Measurements from ENCODE around the gene DHCR7. TPM values are rescaled to one million over a fixed set of nuclear protein-coding genes. Genes with fewer than 3 reads are reported as not detected.

Gene DHCR7
- total RNA-seq, 4 donors from 2014 or later, result 5.0 to 101 (median 36.8) TPM

DNA sequence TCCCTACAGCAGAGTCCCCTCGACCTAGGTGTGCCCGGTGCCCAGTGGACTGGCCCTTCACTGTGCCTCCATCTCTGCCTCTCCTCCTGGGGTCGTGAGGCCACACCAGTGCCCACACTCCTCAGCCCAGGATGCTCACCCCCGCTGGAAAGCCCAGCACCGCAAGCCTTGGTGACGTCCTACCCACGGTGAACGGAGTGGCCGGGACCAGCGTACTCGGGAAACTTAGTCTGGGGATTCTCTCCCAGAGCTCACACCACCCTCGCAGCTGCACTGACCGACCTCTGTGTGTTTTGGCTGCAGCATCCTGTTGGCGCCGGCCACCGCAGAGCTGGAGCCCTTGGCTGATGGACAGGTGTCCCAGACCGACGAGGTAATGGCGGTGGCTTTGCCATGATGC lies 43.3 kb upstream of the DHCR7 start:
- Histone ChIP-seq H3K4me1 (no peaks in the 10 kb centered on the region), H3K9me3 (no peaks in the 10 kb centered on the region), H3K27me3 (no peaks in the 10 kb centered on the region), H3K4me3 (no peak overlapping the region), H3K36me3 (peaks cover 0 to 80% (median 0%) of the 10 kb centered on the region in 3 donors), H3K27ac (no peak overlapping the region)
- TF ChIP-seq, protein P1, sequence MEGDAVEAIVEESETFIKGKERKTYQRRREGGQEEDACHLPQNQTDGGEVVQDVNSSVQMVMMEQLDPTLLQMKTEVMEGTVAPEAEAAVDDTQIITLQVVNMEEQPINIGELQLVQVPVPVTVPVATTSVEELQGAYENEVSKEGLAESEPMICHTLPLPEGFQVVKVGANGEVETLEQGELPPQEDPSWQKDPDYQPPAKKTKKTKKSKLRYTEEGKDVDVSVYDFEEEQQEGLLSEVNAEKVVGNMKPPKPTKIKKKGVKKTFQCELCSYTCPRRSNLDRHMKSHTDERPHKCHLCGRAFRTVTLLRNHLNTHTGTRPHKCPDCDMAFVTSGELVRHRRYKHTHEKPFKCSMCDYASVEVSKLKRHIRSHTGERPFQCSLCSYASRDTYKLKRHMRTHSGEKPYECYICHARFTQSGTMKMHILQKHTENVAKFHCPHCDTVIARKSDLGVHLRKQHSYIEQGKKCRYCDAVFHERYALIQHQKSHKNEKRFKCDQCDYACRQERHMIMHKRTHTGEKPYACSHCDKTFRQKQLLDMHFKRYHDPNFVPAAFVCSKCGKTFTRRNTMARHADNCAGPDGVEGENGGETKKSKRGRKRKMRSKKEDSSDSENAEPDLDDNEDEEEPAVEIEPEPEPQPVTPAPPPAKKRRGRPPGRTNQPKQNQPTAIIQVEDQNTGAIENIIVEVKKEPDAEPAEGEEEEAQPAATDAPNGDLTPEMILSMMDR (IDR thresholded peaks at IDR 0.05), result no peak
- no peak for TF ChIP-seq POLR2A (IDR thresholded peaks at IDR 0.05)
- peak in 1 of 3 donors; percentile 30 for DNase-seq

DNA sequence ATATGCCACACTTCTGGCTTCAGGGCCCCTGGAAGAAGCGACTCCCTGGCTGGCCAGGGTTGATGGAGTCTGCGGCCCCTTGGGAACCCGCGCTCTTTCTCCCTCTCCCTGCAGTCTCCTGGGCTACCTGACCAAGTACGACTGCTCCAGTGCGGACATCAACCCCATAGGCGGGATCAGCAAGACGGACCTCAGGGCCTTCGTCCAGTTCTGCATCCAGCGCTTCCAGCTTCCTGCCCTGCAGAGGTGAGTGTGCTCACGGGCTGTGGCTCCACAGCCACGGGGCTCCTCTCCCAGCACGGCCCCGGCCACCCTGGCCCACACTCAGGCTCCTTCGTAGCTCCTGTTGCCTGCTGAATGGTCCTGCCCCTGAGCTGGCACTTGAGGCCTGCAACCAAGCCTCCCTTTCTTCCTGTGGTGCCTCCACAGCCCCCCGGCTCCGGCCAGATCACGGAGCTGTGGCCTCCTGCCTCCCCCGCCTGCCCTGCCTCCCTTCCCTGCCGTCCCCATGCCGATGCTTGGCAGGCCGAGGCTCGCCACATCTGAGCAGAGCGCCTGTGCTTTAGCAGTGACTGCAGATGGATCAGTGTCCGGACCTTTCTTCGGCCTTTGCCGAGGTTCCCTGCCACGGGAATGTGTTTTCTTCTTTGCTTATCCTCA lies 42.7 kb upstream of the DHCR7 start:
- Histone ChIP-seq H3K27ac (no peak overlapping the region), H3K27me3 (no peaks in the 10 kb centered on the region), H3K4me1 (no peaks in the 10 kb centered on the region), H3K36me3 (peaks cover 0 to 81% (median 0%) of the 10 kb centered on the region in 3 donors), H3K4me3 (no peak overlapping the region), H3K9me3 (no peaks in the 10 kb centered on the region)
- TF ChIP-seq POLR2A (IDR thresholded peaks at IDR 0.05), result no peak
- TF ChIP-seq, protein P1 (IDR thresholded peaks at IDR 0.05), result no peak
- DNase-seq, result peak in 1 of 3 donors; percentile 29

DNA sequence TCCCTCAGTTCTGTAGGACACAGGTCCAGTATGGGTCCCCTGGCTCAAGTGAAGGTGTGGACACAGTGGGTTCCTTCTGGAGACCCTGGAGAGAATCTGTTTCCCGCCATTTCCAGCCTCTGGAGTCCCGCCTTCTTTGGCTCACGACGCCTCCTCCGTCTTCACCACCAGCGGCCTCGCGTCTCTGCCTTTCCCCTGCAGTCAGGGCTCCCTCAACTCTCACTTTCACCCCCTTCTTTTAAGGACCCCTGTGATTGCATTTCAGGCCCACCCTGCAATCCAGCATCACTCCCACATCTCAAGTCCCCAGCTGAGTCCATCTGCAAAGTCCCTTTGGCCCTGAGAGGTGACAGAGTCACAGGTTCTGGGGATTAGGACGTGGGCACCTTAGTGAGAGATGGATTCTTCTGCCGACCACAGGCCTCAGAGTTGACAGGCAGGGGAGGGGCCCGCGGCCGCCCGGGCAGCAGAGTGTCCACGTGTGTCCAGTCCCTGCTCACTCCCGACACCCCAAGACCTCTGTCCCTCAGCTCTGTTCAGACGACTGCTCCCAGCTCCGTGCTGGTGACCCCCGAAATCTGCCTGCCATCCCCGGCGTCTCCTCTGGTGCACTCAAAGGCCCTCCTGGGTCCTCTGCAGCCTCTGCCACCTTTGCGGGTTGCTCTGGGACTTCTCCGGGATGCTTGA lies 42.0 kb upstream of the DHCR7 start:
- Histone ChIP-seq H3K36me3 (peaks cover 0 to 81% (median 0%) of the 10 kb centered on the region in 3 donors), H3K4me3 (no peak overlapping the region), H3K27me3 (no peaks in the 10 kb centered on the region), H3K9me3 (no peaks in the 10 kb centered on the region), H3K27ac (no peak overlapping the region), H3K4me1 (no peaks in the 10 kb centered on the region)
- TF ChIP-seq, protein P1 (IDR thresholded peaks at IDR 0.05), result no peak
- no peak for TF ChIP-seq POLR2A (IDR thresholded peaks at IDR 0.05)
- DNase-seq, result peak in 1 of 3 donors; percentile 26

DNA sequence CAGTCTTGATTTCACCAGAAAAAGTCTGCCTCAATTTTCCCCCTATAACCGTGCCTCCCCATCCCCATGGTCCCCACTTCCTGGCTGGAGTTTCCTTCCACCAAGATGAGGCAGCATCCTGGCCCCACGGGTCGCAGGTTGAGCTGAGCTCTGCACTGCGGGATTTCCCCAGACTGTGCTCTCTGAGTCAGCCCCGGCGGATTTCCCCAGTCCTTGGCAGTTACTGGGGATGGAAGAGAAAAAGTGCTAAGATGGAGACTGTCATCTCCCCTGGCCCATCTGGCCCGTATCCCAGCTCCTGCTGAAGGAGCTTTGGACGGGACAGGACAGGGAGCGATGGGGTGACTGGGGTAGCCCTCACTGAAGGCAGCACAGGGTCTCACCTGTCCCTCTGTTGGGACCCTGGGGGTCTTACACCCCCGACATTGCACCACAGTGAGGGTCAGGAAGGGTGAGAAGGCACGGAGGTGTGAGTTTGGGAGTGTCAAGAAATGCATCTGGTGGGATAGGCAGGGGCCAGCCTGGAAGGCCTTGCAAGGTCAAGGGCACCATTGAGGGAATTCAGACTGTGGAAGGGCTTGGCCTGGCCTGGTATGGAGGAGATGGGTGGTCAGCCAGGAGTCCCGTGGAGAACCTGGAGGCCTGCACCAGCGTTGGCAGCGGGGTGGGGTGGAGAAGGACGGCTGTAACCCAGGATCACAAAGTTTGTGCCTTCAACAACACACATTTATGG lies 41.3 kb upstream of the DHCR7 start:
- no peak for TF ChIP-seq POLR2A (IDR thresholded peaks at IDR 0.05)
- TF ChIP-seq, protein P1 (IDR thresholded peaks at IDR 0.05), result no peak
- peak in 1 of 3 donors; percentile 42 for DNase-seq
- no peak overlapping the region for H3K27ac ChIP-seq
- no peaks in the 10 kb centered on the region for H3K4me1 ChIP-seq
- no peaks in the 10 kb centered on the region for H3K9me3 ChIP-seq
- H3K27me3 ChIP-seq, result no peaks in the 10 kb centered on the region
- no peak overlapping the region for H3K4me3 ChIP-seq
- H3K36me3 ChIP-seq, result peaks cover 0 to 81% (median 0%) of the 10 kb centered on the region in 3 donors

DNA sequence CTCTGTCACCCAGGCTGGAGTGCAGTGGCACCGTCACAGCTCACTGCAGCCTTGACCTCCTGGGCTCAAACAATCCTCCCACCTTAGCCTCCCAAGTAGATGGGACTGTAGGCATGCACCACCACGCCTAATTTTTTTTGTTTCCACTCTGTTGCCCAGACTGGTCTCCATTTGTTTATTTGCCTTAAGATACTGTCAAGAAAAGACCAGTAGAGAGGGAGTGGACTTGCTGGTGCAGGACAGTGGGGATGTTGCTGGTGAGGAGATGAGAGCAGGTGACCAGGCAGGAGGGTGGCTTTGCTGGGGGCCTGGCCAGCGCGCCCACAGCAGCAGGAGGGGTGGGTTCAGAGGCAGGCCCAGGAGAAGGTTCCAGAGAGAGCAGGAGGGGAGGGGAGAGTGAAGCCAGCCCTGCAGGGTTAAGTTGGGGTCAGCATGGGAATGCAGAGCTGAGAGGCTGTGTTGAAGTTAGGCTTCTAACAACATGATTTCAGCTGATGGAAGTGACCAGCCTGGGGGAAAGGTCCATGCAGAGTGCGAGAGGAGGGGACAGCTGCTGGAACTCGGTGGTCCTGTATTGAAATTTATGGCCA lies 40.6 kb upstream of the DHCR7 start:
- Histone ChIP-seq H3K4me1 (no peaks in the 10 kb centered on the region), H3K9me3 (no peaks in the 10 kb centered on the region), H3K27me3 (no peaks in the 10 kb centered on the region), H3K27ac (no peak overlapping the region), H3K36me3 (peaks cover 0 to 82% (median 0%) of the 10 kb centered on the region in 3 donors), H3K4me3 (no peak overlapping the region)
- peak in 1 of 3 donors; percentile 19 for DNase-seq
- no peak for TF ChIP-seq POLR2A (IDR thresholded peaks at IDR 0.05)
- TF ChIP-seq, protein P1 (IDR thresholded peaks at IDR 0.05), result no peak

Measured in Peyer's patch (tissue), 4 donors.